Measurements from ENCODE around the gene NDUFB6. TPM values are rescaled to one million over a fixed set of nuclear protein-coding genes. Genes with fewer than 3 reads are reported as not detected.
"Not testable (repeated sequence)": the region's sequence is repeated elsewhere in the genome, so short reads cannot be mapped to it uniquely, and the experiment has no call there.

The NDUFB6 gene
- total RNA-seq (ENCODE audit: unreplicated experiment) = 36.8 TPM
- long read RNA-seq, transcript NDUFB6-203 (4 exons, 1,366 nt) = major isoform, 48 of 54 reads
- long read RNA-seq, partial matches to known transcripts = 1 of 54 reads
- long read RNA-seq, other reads (novel, unspliced or antisense) = 2 of 54 reads

GRCh38 chr9:32572900-32573523 is at the start of gene NDUFB6:
Gene NDUFB6, minus strand, starts transcription at chr9:32573159. Its CDS starts 99 bp downstream, at chr9:32573060.
- peak; percentile 87 for DNase-seq (ENCODE audit: low spot score)
- peak within 1 kb of the TSS; percentile 98 for H3K4me3 Mint-ChIP-seq (ENCODE audit: unreplicated experiment)
- H3K36me3 Mint-ChIP-seq (ENCODE audit: low read depth, unreplicated experiment) = peaks cover 6% of the 10 kb centered on the region
- H3K4me1 Mint-ChIP-seq (ENCODE audit: unreplicated experiment) = peaks cover 14% of the 10 kb centered on the region
- H3K9me3 Mint-ChIP-seq (ENCODE audit: unreplicated experiment) = no peaks in the 10 kb centered on the region
- H3K27ac Mint-ChIP-seq (ENCODE audit: unreplicated experiment) = peak within 1 kb of the TSS; percentile 95
- H3K27me3 Mint-ChIP-seq (ENCODE audit: unreplicated experiment) = peaks cover 5% of the 10 kb centered on the region
- TF ChIP-seq, protein P1, sequence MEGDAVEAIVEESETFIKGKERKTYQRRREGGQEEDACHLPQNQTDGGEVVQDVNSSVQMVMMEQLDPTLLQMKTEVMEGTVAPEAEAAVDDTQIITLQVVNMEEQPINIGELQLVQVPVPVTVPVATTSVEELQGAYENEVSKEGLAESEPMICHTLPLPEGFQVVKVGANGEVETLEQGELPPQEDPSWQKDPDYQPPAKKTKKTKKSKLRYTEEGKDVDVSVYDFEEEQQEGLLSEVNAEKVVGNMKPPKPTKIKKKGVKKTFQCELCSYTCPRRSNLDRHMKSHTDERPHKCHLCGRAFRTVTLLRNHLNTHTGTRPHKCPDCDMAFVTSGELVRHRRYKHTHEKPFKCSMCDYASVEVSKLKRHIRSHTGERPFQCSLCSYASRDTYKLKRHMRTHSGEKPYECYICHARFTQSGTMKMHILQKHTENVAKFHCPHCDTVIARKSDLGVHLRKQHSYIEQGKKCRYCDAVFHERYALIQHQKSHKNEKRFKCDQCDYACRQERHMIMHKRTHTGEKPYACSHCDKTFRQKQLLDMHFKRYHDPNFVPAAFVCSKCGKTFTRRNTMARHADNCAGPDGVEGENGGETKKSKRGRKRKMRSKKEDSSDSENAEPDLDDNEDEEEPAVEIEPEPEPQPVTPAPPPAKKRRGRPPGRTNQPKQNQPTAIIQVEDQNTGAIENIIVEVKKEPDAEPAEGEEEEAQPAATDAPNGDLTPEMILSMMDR (IDR thresholded peaks at IDR 0.05; ENCODE audit: unreplicated experiment) = no peak

GRCh38 chr9:32618261-32618660 is 45.3 kb upstream of the NDUFB6 start:
- Mint-ChIP-seq H3K36me3 (ENCODE audit: low read depth, unreplicated experiment) (no peaks in the 10 kb centered on the region), H3K27ac (ENCODE audit: unreplicated experiment) (no peak overlapping the region), H3K4me3 (ENCODE audit: unreplicated experiment) (no peak overlapping the region), H3K4me1 (ENCODE audit: unreplicated experiment) (no peaks in the 10 kb centered on the region), H3K27me3 (ENCODE audit: unreplicated experiment) (peaks cover 4% of the 10 kb centered on the region), H3K9me3 (ENCODE audit: unreplicated experiment) (no peaks in the 10 kb centered on the region)
- TF ChIP-seq, protein P1 (IDR thresholded peaks at IDR 0.05; ENCODE audit: unreplicated experiment) = no peak
- no peak for DNase-seq (ENCODE audit: low spot score)

GRCh38 chr9:32606811-32607210 is 33.9 kb upstream of the NDUFB6 start:
- Mint-ChIP-seq H3K27me3 (ENCODE audit: unreplicated experiment) (no peaks in the 10 kb centered on the region), H3K36me3 (ENCODE audit: low read depth, unreplicated experiment) (no peaks in the 10 kb centered on the region), H3K4me1 (ENCODE audit: unreplicated experiment) (peaks cover under 1% of the 10 kb centered on the region), H3K27ac (ENCODE audit: unreplicated experiment) (no peak overlapping the region), H3K4me3 (ENCODE audit: unreplicated experiment) (no peak overlapping the region), H3K9me3 (ENCODE audit: unreplicated experiment) (no peaks in the 10 kb centered on the region)
- TF ChIP-seq, protein P1 (IDR thresholded peaks at IDR 0.05; ENCODE audit: unreplicated experiment) = no peak
- no peak for DNase-seq (ENCODE audit: low spot score)

GRCh38 chr9:32603914-32604852 is 31.2 kb upstream of the NDUFB6 start:
- TF ChIP-seq, protein P1 (IDR thresholded peaks at IDR 0.05; ENCODE audit: unreplicated experiment) = no peak
- no peaks in the 10 kb centered on the region for H3K9me3 Mint-ChIP-seq (ENCODE audit: unreplicated experiment)
- H3K27ac Mint-ChIP-seq (ENCODE audit: unreplicated experiment) = no peak overlapping the region
- peaks cover 1% of the 10 kb centered on the region for H3K27me3 Mint-ChIP-seq (ENCODE audit: unreplicated experiment)
- H3K36me3 Mint-ChIP-seq (ENCODE audit: low read depth, unreplicated experiment) = no peaks in the 10 kb centered on the region
- H3K4me1 Mint-ChIP-seq (ENCODE audit: unreplicated experiment) = peaks cover 3% of the 10 kb centered on the region
- peak; percentile 15 for DNase-seq (ENCODE audit: low spot score)
- no peak overlapping the region for H3K4me3 Mint-ChIP-seq (ENCODE audit: unreplicated experiment)

DNA sequence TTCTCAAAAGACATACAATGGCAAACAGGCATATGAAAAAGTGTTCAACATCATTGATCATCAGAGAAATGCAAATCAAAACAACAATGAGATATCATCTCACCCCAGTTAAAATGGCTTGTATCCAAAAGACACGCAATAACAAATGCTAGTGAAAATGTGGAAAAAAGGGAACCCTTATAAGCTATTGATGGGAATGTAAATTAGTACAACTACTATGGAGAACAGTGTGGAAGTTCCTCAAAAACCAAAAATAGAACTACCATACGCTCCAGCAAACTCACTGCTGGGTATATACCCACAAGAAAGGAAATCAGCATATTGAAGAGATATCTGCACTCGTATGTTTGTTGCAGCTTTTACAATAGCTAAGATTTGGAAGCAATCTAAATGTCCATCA is 26.1 kb upstream of the NDUFB6 start:
- not testable (repeated sequence) for H3K27ac Mint-ChIP-seq (ENCODE audit: unreplicated experiment); H3K4me3 Mint-ChIP-seq (ENCODE audit: unreplicated experiment); DNase-seq (ENCODE audit: low spot score); H3K27me3 Mint-ChIP-seq (ENCODE audit: unreplicated experiment); H3K4me1 Mint-ChIP-seq (ENCODE audit: unreplicated experiment); H3K9me3 Mint-ChIP-seq (ENCODE audit: unreplicated experiment); H3K36me3 Mint-ChIP-seq (ENCODE audit: low read depth, unreplicated experiment)

Measured in endothelial cell (in vitro differentiated cells).